GM19239 (cell line): ENCODE results near the gene PAOX.

Experiments used
- DNase-seq: peaks from one replicate; pipeline ENCODE4 v3.0.0; 2011; ENCODE audit warnings: low spot score; ENCODE audit not compliant: insufficient read length
- FAIRE-seq: peaks from 2 replicates; lab custom pipeline; 2011; peaks lifted over from hg19 to GRCh38; lab: Jason Lieb, UNC

Gene PAOX

GRCh38 chr10:133379152-133379800, at the start of gene PAOX:
Gene PAOX (plus strand): TSS chr10:133379262. CDS start chr10:133379317, 55 bp downstream.
- FAIRE-seq (no peak), DNase-seq (peak; percentile 92)

GRCh38 chr10:133329491-133330202, 49.4 kb upstream of the PAOX start:
- FAIRE-seq (peak; percentile 88), DNase-seq (peak; percentile 98)

GRCh38 chr10:133332936-133333699, 45.9 kb upstream of the PAOX start:
- FAIRE-seq = no peak
- DNase-seq = no peak

GRCh38 chr10:133334503-133335245, 44.4 kb upstream of the PAOX start:
- DNase-seq = no peak
- FAIRE-seq = no peak

- FAIRE-seq (no peak), DNase-seq (no peak)
Measured at GRCh38 chr10:133335246-133336117, 43.6 kb upstream of the PAOX start.

GRCh38 chr10:133336118-133336576, 42.9 kb upstream of the PAOX start:
- FAIRE-seq = no peak
- no peak for DNase-seq

GRCh38 chr10:133336577-133337369, 42.3 kb upstream of the PAOX start, which contains the start of gene CALY:
Gene CALY (minus strand): TSS chr10:133336896. CDS start chr10:133328989, 7,907 bp downstream.
- FAIRE-seq = no peak

GRCh38 chr10:133337370-133337725, 41.7 kb upstream of the PAOX start:
- DNase-seq (no peak), FAIRE-seq (no peak)

More at GRCh38 chr10:133336577-133337369, 42.3 kb upstream of the PAOX start, which contains the start of gene CALY:
- DNase-seq = no peak

- no peak for FAIRE-seq
- DNase-seq = no peak
Measured at GRCh38 chr10:133338080-133339071, 40.7 kb upstream of the PAOX start.

GRCh38 chr10:133339708-133340380, 39.2 kb upstream of the PAOX start:
- no peak for DNase-seq
- no peak for FAIRE-seq

- no peak for FAIRE-seq
- DNase-seq = no peak
Measured at GRCh38 chr10:133341983-133342382, 37.1 kb upstream of the PAOX start.

GRCh38 chr10:133342942-133343341, 36.1 kb upstream of the PAOX start:
- no peak for DNase-seq

GRCh38 chr10:133343558-133343957, 35.5 kb upstream of the PAOX start:
- DNase-seq = no peak
- no peak for FAIRE-seq

More at GRCh38 chr10:133342942-133343341, 36.1 kb upstream of the PAOX start:
- FAIRE-seq = no peak

- no peak for FAIRE-seq
Measured at GRCh38 chr10:133344236-133344635, 34.8 kb upstream of the PAOX start.

GRCh38 chr10:133346413-133346812, 32.6 kb upstream of the PAOX start:
- FAIRE-seq (no peak), DNase-seq (no peak)

More at GRCh38 chr10:133344236-133344635, 34.8 kb upstream of the PAOX start:
- no peak for DNase-seq

GRCh38 chr10:133347710-133348517, 31.1 kb upstream of the PAOX start:
- FAIRE-seq (no peak), DNase-seq (no peak)
